Activated CD4-positive, alpha-beta T cell treated with anti-CD3 and anti-CD28 coated beads for 4 hours (primary cell): ENCODE results near the gene KRTAP4-8.
"Not testable (repeated sequence)": the region's sequence is repeated elsewhere in the genome, so short reads cannot be mapped to it uniquely, and the experiment has no call there.

Source experiments
- DNase-seq, 2 donors: peaks; one replicate each; pipeline ENCODE4 v3.0.0-alpha.2; 2020

KRTAP4-8 gene

GRCh38 chr17:41098042-41098441 is at the start of gene KRTAP4-8:
Gene KRTAP4-8, minus strand, starts transcription at chr17:41098142. Its CDS starts 58 bp downstream, at chr17:41098084.
- DNase-seq, result no peak

- no peak for DNase-seq
Observed at GRCh38 chr17:41145261-41145660, 47.3 kb upstream of the KRTAP4-8 start.

GRCh38 chr17:41144846-41145245 is 46.9 kb upstream of the KRTAP4-8 start:
- DNase-seq, result no peak

GRCh38 chr17:41141361-41141760 is 43.4 kb upstream of the KRTAP4-8 start:
- no peak for DNase-seq

- no peak for DNase-seq
Observed at GRCh38 chr17:41140360-41141131, 42.6 kb upstream of the KRTAP4-8 start, which contains the start of gene KRTAP4-6. Gene KRTAP4-6, minus strand, starts transcription at chr17:41140544. Its CDS starts 57 bp downstream, at chr17:41140487.

GRCh38 chr17:41139865-41140264 is 41.9 kb upstream of the KRTAP4-8 start:
- DNase-seq, result not testable (repeated sequence)

GRCh38 chr17:41133880-41134735 is 36.2 kb upstream of the KRTAP4-8 start:
- DNase-seq, result no peak

GRCh38 chr17:41131979-41132378 is 34.0 kb upstream of the KRTAP4-8 start:
- DNase-seq, result no peak

GRCh38 chr17:41127371-41127770 is 29.4 kb upstream of the KRTAP4-8 start:
- DNase-seq, result no peak

GRCh38 chr17:41126412-41126811 is 28.5 kb upstream of the KRTAP4-8 start:
- DNase-seq, result no peak

GRCh38 chr17:41125064-41125463 is 27.1 kb upstream of the KRTAP4-8 start:
- DNase-seq, result no peak

- DNase-seq, result not testable (repeated sequence)
Observed at GRCh38 chr17:41123991-41124371, 26.0 kb upstream of the KRTAP4-8 start, which contains the start of gene KRTAP4-12. Gene KRTAP4-12, minus strand, starts transcription at chr17:41124182. Its CDS starts 60 bp downstream, at chr17:41124122.

GRCh38 chr17:41123292-41123990 is 25.5 kb upstream of the KRTAP4-8 start:
- DNase-seq, result not testable (repeated sequence)

- no peak for DNase-seq
Observed at GRCh38 chr17:41121742-41122141, 23.8 kb upstream of the KRTAP4-8 start.

- not testable (repeated sequence) for DNase-seq
Observed at GRCh38 chr17:41119696-41120690, 22.1 kb upstream of the KRTAP4-8 start.

- no peak for DNase-seq
Observed at GRCh38 chr17:41118721-41119120, 20.8 kb upstream of the KRTAP4-8 start.

- not testable (repeated sequence) for DNase-seq
Observed at GRCh38 chr17:41117846-41118386, 20.0 kb upstream of the KRTAP4-8 start, which contains the start of gene KRTAP4-11. Gene KRTAP4-11, minus strand, starts transcription at chr17:41118373. Its CDS starts 58 bp downstream, at chr17:41118315.

GRCh38 chr17:41116297-41116696 is 18.4 kb upstream of the KRTAP4-8 start:
- DNase-seq, result no peak

GRCh38 chr17:41111151-41111885 is 13.4 kb upstream of the KRTAP4-8 start:
- no peak for DNase-seq

- not testable (repeated sequence) for DNase-seq
Observed at GRCh38 chr17:41108728-41109386, 10.9 kb upstream of the KRTAP4-8 start.
